GM20000 (cell line): Measurements from ENCODE around the gene ALPG.
"Not testable (repeated sequence)": the region's sequence is repeated elsewhere in the genome, so short reads cannot be mapped to it uniquely, and the experiment has no call there.

ENCODE experiments used
- DNase-seq: peaks from one replicate; pipeline ENCODE4 v3.0.0; 2012; ENCODE audit warnings: low spot score
- CTCF ChIP-seq: IDR thresholded peaks from 2 replicates; pipeline ENCODE4 v1.5.1; 2012; ENCODE audit warnings: mild to moderate bottlenecking, control low read depth; ENCODE audit errors: extremely low read depth, missing control alignments

The ALPG gene

DNA sequence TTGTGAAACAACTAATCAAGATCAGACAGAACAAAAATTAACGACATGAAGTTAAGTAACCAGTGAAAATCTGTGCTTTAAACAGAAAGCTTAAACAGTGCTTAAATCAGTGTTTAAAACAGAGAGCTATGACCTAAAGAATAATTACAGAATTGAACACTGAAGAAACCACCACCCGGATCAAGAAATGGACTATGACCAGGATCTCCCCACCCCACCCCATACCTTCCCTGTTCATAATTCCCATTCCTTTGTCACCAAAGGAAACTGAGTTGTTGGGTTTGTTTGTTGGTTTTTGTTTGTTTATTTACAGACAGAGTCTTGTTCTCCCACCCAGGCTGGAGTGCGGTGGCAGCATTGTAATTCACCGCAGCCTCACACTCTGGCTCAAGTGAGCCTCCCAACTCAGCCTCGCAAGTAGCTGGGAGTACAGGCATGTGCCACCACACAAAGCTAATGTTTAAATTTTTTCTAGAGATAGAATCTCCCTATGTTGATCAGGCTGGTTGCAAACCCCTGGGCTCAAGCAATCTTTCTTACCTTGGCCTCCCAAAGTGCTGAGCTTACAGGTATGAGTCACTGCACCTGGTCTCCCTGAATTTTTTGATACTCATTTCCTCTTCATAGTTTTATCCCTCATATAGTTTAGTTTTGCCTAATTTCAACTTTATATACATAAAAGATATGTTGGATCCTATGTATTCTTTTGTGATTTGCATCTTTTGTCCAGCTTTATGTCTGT is 8.2 kb upstream of the ALPG start:
- no peak for DNase-seq
- TF ChIP-seq CTCF: no peak

DNA sequence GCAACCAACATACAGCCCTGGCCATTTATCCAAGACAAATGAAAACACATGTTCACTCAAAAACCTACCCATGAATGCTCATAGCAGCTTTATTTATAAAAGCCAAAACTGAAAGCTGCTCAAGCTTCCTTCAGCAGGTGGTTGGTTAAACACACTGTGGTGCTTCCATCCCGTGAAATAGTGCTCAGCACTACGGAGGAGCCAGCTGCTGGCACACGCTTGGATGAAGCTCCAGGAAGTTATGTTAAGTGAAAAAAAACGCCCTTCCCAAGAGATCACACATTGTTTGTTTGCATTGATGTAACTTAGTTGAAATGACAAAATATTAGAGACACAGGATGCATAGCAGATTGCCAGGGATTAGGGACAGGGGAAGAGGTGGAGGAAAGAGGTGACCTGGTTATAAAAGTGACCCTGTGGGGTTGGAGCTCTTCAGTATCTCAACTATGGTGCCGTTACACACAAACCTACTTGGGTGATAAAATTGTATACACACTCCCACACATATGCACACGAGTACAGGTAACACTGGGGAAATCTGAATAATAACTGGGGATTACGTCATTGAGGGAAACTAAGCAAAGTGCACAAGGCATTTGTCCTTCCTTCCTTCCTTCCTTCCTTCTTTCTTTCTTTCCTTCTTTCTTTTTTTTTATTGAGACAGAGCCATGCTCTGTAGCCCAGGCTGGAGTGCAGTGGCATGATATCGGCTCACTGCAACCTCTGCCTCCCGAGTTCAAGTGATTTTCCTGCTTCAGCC is 6.2 kb upstream of the ALPG start:
- no peak for DNase-seq
- no peak for TF ChIP-seq CTCF

DNA sequence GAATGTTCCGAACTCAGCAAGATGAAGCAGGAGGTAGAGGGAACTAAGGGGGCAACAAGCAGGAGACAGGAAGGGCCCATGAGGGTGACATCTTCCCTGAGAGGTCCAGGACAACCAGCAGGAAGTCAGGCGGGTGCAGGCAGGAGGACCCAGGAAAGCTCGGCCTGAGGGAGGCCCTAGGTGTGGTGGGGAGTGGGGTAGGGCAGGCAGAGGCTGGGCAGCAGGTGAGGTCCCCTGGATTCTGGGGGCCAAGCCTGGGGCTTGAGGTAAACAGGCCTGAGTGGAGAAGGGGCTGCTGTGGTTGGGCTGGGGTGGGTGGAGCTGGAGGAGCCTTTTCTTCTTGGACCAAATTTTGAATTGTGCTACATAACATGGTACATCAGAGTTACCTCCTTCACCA is 4.1 kb upstream of the ALPG start:
- no peak for TF ChIP-seq CTCF
- no peak for DNase-seq

DNA sequence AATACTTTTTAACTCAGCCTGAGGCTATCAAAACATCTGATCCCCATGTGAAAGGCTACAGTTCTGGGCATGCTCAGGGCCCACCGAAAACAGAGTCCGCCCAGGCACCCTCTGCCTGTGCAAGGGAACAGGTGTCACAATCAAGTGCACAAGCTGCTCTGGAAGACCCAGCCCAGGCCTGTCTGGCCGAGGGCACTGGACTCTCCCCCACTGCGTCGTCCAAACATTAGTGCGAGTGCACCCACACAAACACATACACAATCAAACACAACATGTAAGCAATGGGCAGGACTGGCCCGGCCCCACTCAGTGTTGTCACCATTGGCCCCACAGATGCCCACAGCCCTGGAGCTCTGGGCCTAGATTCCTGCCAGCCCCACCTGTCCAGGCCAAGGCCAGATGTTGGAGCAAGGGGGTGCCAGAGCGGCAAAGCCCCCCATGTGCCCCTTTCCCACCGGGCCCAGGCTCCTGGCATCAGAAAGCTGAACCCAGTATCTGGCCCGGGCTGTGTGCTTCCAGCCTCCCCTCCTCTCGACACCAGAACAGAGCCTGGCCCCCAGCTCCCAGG is 617 bp upstream of the ALPG start:
- no peak for TF ChIP-seq CTCF
- no peak for DNase-seq

GRCh38 chr2:232407428-232408150 is 945 bp downstream of the ALPG start:
- not testable (repeated sequence) for DNase-seq

DNA sequence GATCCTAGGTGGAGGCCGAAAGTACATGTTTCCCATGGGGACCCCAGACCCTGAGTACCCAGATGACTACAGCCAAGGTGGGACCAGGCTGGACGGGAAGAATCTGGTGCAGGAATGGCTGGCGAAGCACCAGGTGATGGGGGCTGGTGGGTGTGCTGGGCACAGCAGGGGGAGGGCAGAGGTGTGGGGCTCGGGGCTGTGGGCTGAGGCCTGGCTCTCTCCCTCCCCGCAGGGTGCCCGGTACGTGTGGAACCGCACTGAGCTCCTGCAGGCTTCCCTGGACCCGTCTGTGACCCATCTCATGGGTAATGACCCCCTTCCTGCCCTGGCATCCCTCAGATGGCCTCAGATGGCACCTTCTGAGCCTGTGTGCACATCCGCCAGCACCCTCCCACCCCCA is 1.6 kb downstream of the ALPG start:
- DNase-seq: not testable (repeated sequence)

- DNase-seq: not testable (repeated sequence)
Measured at GRCh38 chr2:232409617-232410016, 3.0 kb downstream of the ALPG start.

DNA sequence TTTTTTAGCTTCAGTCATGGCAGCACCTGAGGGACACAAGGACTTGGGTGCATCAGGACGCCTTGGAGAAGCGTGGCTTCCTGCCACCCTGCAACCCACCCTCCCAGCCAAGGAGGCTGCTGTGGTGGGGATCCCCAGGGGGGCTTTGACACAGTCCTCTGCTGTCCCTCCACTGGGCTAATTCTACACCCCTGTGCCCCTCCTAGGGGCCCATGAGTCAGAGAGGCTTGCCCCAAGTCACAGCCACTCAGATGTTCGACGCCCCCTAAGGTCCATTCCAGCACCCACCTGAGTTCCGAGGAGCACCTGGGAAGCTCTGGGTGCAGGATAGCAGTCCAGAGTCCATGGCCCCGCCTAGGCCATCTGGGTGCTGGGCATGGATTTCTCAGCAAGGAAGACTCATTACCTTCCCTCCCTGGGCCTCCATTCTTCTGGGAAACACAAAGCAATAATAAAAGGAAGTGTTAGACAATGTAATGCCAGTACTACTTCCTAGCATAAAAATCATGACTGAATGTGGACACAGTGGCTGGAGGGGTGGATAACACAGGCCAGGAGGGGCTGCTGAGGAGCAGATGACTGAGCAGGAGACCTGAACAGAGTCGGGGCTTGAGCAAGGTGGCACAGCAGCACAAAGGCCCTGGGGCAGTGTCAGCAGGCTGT is 3.7 kb downstream of the ALPG start:
- no peak for DNase-seq
- TF ChIP-seq CTCF: no peak
